ENCODE results near the gene VCPKMT.
A peak's percentile ranks its signal among the peaks of the same experiment; 100 is the strongest.
"Not testable (repeated sequence)": the region's sequence is repeated elsewhere in the genome, so short reads cannot be mapped to it uniquely, and the experiment has no call there.

VCPKMT gene

DNA sequence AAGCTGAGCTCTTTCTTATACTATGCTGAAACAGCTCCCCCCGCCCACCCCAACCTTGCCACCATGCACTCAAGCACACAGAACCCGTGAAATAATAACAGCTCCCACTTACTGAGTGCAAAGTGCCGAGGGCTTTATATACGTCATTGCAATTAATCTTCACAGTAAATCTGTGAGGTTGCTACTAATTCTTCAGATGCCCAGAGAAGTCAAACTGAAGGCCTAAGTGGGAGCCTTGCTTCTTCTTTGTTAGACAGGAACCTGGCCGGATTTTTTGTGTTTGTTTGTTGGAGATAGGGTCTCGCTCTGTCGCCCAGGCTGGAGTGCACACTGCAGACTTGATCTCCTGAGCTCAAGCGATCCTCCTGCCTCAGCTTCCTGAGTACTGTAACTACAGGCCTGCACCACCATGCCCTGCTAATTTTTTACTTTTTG lies 34.0 kb downstream of the VCPKMT start:
- H3K4me3 ChIP-seq (ENCODE audit: low read depth, low read length) = peak overlapping the region; percentile 44
- no peak for TF ChIP-seq CTCF (IDR thresholded peaks at IDR 0.05; ENCODE audit: borderline replicate concordance, insufficient read depth, low read depth, low read length)

DNA sequence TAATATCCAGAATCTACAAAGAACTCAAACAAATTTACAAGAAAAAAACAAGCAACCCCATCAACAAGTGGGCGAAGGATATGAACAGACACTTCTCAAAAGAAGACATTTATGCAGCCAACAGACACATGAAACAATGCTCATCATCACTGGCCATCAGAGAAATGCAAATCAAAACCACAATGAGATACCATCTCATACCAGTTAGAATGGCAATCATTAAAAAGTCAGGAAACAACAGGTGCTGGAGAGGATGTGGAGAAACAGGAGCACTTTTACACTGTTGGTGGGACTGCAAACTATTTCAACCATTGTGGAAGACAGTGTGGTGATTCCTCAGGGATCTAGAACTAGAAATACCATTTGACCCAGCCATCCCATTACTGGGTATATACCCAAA lies 37.3 kb downstream of the VCPKMT start:
- not testable (repeated sequence) for H3K4me3 ChIP-seq (ENCODE audit: low read depth, low read length)

GRCh38 chr14:50073663-50074062 lies 42.7 kb downstream of the VCPKMT start:
- not testable (repeated sequence) for H3K4me3 ChIP-seq (ENCODE audit: low read depth, low read length)

DNA sequence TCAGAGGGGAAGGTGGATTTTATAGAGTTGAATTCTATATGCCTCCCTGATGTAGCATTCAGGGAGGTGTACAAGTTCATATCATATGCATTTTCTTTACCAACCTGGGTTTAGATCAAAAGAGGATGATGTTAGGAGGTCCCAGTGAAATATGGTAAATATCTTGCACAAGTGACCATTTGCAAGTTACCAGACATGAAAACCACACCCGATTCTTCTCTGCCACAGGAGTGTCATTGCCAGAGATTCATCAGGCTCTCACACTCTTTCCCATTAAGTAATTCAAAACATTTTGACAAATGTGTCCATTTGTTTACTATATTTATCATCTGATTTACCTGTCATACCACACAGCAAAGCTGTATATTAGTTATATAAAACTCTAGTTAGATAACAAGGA lies 44.0 kb downstream of the VCPKMT start:
- TF ChIP-seq CTCF (IDR thresholded peaks at IDR 0.05; ENCODE audit: borderline replicate concordance, insufficient read depth, low read depth, low read length) = no peak
- H3K4me3 ChIP-seq (ENCODE audit: low read depth, low read length) = no peak overlapping the region

- no peak overlapping the region for H3K4me3 ChIP-seq (ENCODE audit: low read depth, low read length)
- TF ChIP-seq CTCF (IDR thresholded peaks at IDR 0.05; ENCODE audit: borderline replicate concordance, insufficient read depth, low read depth, low read length) = no peak
Observed at GRCh38 chr14:50070840-50071548, 45.4 kb downstream of the VCPKMT start.

DNA sequence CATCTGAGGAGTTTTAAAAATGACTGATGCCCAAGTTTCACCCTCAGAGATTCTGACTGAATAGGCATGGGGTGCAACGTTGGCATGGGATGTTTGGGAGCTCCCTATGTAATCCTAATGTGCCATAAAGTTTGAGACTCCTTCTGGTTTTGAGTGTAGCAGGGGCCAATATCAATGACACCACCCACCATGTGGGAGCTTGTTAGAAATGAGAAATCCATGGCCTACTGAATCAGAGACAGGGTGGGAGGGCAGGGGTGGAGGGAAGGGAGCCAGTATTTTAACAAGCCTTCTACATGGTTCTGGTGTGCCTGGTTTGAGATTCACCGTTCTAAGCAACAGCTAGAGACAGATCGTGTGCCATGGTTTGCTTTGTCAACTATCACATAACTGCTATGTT lies 46.1 kb downstream of the VCPKMT start:
- TF ChIP-seq CTCF (IDR thresholded peaks at IDR 0.05; ENCODE audit: borderline replicate concordance, insufficient read depth, low read depth, low read length) = no peak
- no peak overlapping the region for H3K4me3 ChIP-seq (ENCODE audit: low read depth, low read length)

GRCh38 chr14:50069325-50069724 lies 47.0 kb downstream of the VCPKMT start:
- H3K4me3 ChIP-seq (ENCODE audit: low read depth, low read length) = no peak overlapping the region
- TF ChIP-seq CTCF (IDR thresholded peaks at IDR 0.05; ENCODE audit: borderline replicate concordance, insufficient read depth, low read depth, low read length) = no peak

GRCh38 chr14:50068496-50068895 lies 47.9 kb downstream of the VCPKMT start:
- H3K4me3 ChIP-seq (ENCODE audit: low read depth, low read length) = no peak overlapping the region
- no peak for TF ChIP-seq CTCF (IDR thresholded peaks at IDR 0.05; ENCODE audit: borderline replicate concordance, insufficient read depth, low read depth, low read length)

All from GM12875 (cell line).